Gastroesophageal sphincter (tissue), 4 donors: Measurements from ENCODE around the gene NFYC. TPM values are rescaled to one million over a fixed set of nuclear protein-coding genes. Genes with fewer than 3 reads are reported as not detected.
A peak's percentile ranks its signal among the peaks of the same experiment; 100 is the strongest.

ENCODE experiments used
- ATAC-seq: fragments of 150-250 bp; one replicate; pipeline ENCODE4 v1.9.1; 2016; ENCODE audit warnings: mild to moderate bottlenecking, moderate library complexity
- H3K27ac ChIP-seq, 4 donors: fragments of 200-600 bp; sonication (generic) in 3 of 4; 1 replicate in 3 of 4; 2 replicates in 1 of 4; pipeline ENCODE4 v1.5.1; 2016 to 2019
- H3K27me3 ChIP-seq: fragments of 200-600 bp; sonication (generic); one replicate; pipeline ENCODE4 v1.5.1; 2019
- H3K36me3 ChIP-seq, 2 donors: fragments of 200-600 bp; sonication (generic); one replicate each; pipeline ENCODE4 v1.5.1; 2019; ENCODE audit warnings: control low read depth in 1 of 2
- H3K4me1 ChIP-seq, 3 donors: fragments of 200-600 bp; sonication (generic); 1 replicate in 2 of 3; 2 replicates in 1 of 3; pipeline ENCODE4 v1.5.1; 2016 to 2019; ENCODE audit warnings: control low read depth in 2 of 3
- H3K4me3 ChIP-seq, 2 donors: fragments of 200-600 bp; sonication (generic); one replicate each; pipeline ENCODE4 v1.5.1; 2019; ENCODE audit warnings: mild to moderate bottlenecking in 1 of 2, moderate library complexity in 1 of 2
- H3K9me3 ChIP-seq, 3 donors: fragments of 200-600 bp; sonication (generic); one replicate each; pipeline ENCODE4 v1.5.1; 2017 to 2019; ENCODE audit warnings: control low read depth in 2 of 3
- CTCF ChIP-seq, 4 experiments: fragments of 200-600 bp in 2 of 4; fragments of 450-650 bp in 2 of 4; sonication (generic) in 1 of 4; IDR thresholded peaks; one replicate each; pipeline ENCODE4 v1.5.1; 2017 to 2019; ENCODE audit warnings: antibody characterized with exemption in 4 of 4, mild to moderate bottlenecking in 2 of 4, moderate library complexity in 2 of 4
- EP300 ChIP-seq: sonication (generic); formaldehyde crosslinking; IDR thresholded peaks from one replicate; pipeline ENCODE4 v1.6.1; 2017; ENCODE audit warnings: antibody characterized with exemption, mild to moderate bottlenecking
- POLR2A ChIP-seq, 2 donors: fragments of 450-650 bp; IDR thresholded peaks; one replicate each; pipeline ENCODE4 v1.6.1; 2017; ENCODE audit warnings: antibody characterized with exemption in 2 of 2, mild to moderate bottlenecking in 2 of 2, moderate library complexity in 1 of 2
- POLR2AphosphoS5 ChIP-seq: sonication (generic); formaldehyde crosslinking; IDR thresholded peaks from one replicate; pipeline ENCODE4 v1.6.1; 2017; ENCODE audit warnings: antibody characterized with exemption
- WGBS, 2 donors: methylation state at CpG; one replicate each; pipeline ENCODE4 v1.1.5; 2018; ENCODE audit warnings: low coverage in 1 of 2; 5-methylcytosine and 5-hydroxymethylcytosine counted together
- total RNA-seq, 4 donors: library from RNA; depleted of rRNA; stranded (reverse); fragments of >200 nt; gene quantifications; one replicate each; pipeline ENCODE4 v1.1.0, GENCODE V29; 2016

NFYC gene
- total RNA-seq, 4 donors from 2014 or later, result 32.4 to 54.2 (median 46.5) TPM

GRCh38 chr1:40715491-40716059, 24.1 kb downstream of the NFYC start:
- no peak for ATAC-seq
- Histone ChIP-seq H3K4me3 (no peak overlapping the region), H3K4me1 (peaks cover 15 to 99% (median 45%) of the 10 kb centered on the region in 3 donors), H3K36me3 (no peaks in the 10 kb centered on the region), H3K9me3 (no peaks in the 10 kb centered on the region), H3K27ac (peak overlapping the region in 3 of 4 donors; percentile 7 to 83 (median 82)), H3K27me3 (no peaks in the 10 kb centered on the region)
- TF ChIP-seq POLR2AphosphoS5, result no peak
- TF ChIP-seq EP300, result no peak
- no peak for TF ChIP-seq CTCF (IDR thresholded peaks at IDR 0.05)
- TF ChIP-seq POLR2A (IDR thresholded peaks at IDR 0.05), result no peak
- WGBS, 2 donors, result 63 to 70% methylated on average over 4 of the region's 4 CpGs

- TF ChIP-seq CTCF (IDR thresholded peaks at IDR 0.05) (no peak), POLR2A (IDR thresholded peaks at IDR 0.05) (no peak), EP300 (no peak), POLR2AphosphoS5 (no peak)
- WGBS, 2 donors, result 95 to 100% methylated on average over 1 of the region's 1 CpG
- Histone ChIP-seq H3K9me3 (no peaks in the 10 kb centered on the region), H3K27me3 (no peaks in the 10 kb centered on the region), H3K4me3 (no peak overlapping the region), H3K36me3 (no peaks in the 10 kb centered on the region), H3K27ac (peak overlapping the region in 1 of 4 donors; percentile 82), H3K4me1 (peaks cover 24 to 99% (median 40%) of the 10 kb centered on the region in 3 donors)
- ATAC-seq, result no peak
These were observed 25.6 kb downstream of the NFYC start for GRCh38 chr1:40717065-40717464.

- Histone ChIP-seq H3K27me3 (no peaks in the 10 kb centered on the region), H3K4me3 (no peak overlapping the region), H3K4me1 (peaks cover 29 to 99% (median 38%) of the 10 kb centered on the region in 3 donors), H3K9me3 (no peaks in the 10 kb centered on the region), H3K27ac (peak overlapping the region; percentile 6 to 51 (median 19)), H3K36me3 (no peaks in the 10 kb centered on the region)
- ATAC-seq, result no peak
- no peak for TF ChIP-seq CTCF (IDR thresholded peaks at IDR 0.05)
- TF ChIP-seq POLR2AphosphoS5, result no peak
- TF ChIP-seq POLR2A (IDR thresholded peaks at IDR 0.05), result no peak
- no peak for TF ChIP-seq EP300
- WGBS, 2 donors, result 11 to 50% methylated on average over 1 of the region's 1 CpG
These were observed 26.5 kb downstream of the NFYC start for GRCh38 chr1:40717955-40718354.

- ATAC-seq, result no peak
- Histone ChIP-seq H3K9me3 (no peaks in the 10 kb centered on the region), H3K27ac (peak overlapping the region in 2 of 4 donors; percentile 3 to 17), H3K4me3 (no peak overlapping the region), H3K27me3 (no peaks in the 10 kb centered on the region), H3K4me1 (peaks cover 33 to 99% (median 36%) of the 10 kb centered on the region in 3 donors), H3K36me3 (no peaks in the 10 kb centered on the region)
- TF ChIP-seq EP300 (no peak), CTCF (IDR thresholded peaks at IDR 0.05) (no peak)
- 94% methylated on average over 3 of the region's 3 CpGs for WGBS, 2 donors
These were observed 29.0 kb downstream of the NFYC start for GRCh38 chr1:40720493-40720892.

- no peaks in the 10 kb centered on the region for H3K36me3 ChIP-seq
- peak overlapping the region in 3 of 4 donors; percentile 67 to 72 (median 67) for H3K27ac ChIP-seq
- H3K4me3 ChIP-seq, result no peak overlapping the region
- no peak for ATAC-seq
- no peak for TF ChIP-seq EP300
- WGBS, 2 donors, result 60 to 84% methylated on average over 3 of the region's 3 CpGs
- H3K4me1 ChIP-seq, result peaks cover 28 to 96% (median 36%) of the 10 kb centered on the region in 3 donors
- no peaks in the 10 kb centered on the region for H3K27me3 ChIP-seq
- no peaks in the 10 kb centered on the region for H3K9me3 ChIP-seq
These were observed 31.1 kb downstream of the NFYC start for GRCh38 chr1:40722622-40723021.
